Liver (tissue), 9 donors: Measurements from ENCODE around the gene COMMD7. TPM values are rescaled to one million over a fixed set of nuclear protein-coding genes. Genes with fewer than 3 reads are reported as not detected.

Experiments used
- DNase-seq: peaks from one replicate; pipeline ENCODE4 v3.0.0-alpha.2; 2017; ENCODE audit warnings: low spot score
- H3K27ac ChIP-seq, 2 donors: one replicate each; pipeline ENCODE4 v1.7.0; 2013; ENCODE audit warnings: inconsistent platforms in 2 of 2, low read length in 2 of 2, control low read depth in 1 of 2, low read depth in 1 of 2, mild to moderate bottlenecking in 1 of 2
- H3K27me3 ChIP-seq, 4 donors: one replicate each; pipeline versions ENCODE4 v1.6.1 to v1.7.0; 2013; ENCODE audit warnings: low read length in 3 of 4, inconsistent platforms in 1 of 4, mild to moderate bottlenecking in 1 of 4, moderate library complexity in 1 of 4; ENCODE audit not compliant: control insufficient read depth in 4 of 4, insufficient read depth in 4 of 4
- H3K36me3 ChIP-seq, 4 donors: one replicate each; pipeline versions ENCODE4 v1.6.1 to v1.7.0; 2013; ENCODE audit warnings: low read length in 3 of 4, mild to moderate bottlenecking in 3 of 4, low read depth in 1 of 4, moderate library complexity in 1 of 4; ENCODE audit not compliant: control insufficient read depth in 4 of 4, insufficient read depth in 3 of 4
- H3K4me1 ChIP-seq, 4 donors: one replicate each; pipeline versions ENCODE4 v1.6.1 to v1.7.0; 2013; ENCODE audit warnings: low read length in 3 of 4, mild to moderate bottlenecking in 3 of 4, moderate library complexity in 1 of 4; ENCODE audit not compliant: control insufficient read depth in 4 of 4, insufficient read depth in 4 of 4
- H3K4me3 ChIP-seq, 3 donors: one replicate each; pipeline versions ENCODE4 v1.6.1 to v1.7.0; 2013; ENCODE audit warnings: low read length in 3 of 3, control low read depth in 1 of 3, low read depth in 1 of 3, mild to moderate bottlenecking in 1 of 3
- H3K9ac ChIP-seq, 2 donors: one replicate each; pipeline ENCODE4 v1.7.0; 2013; ENCODE audit warnings: low read length in 2 of 2, mild to moderate bottlenecking in 2 of 2, moderate library complexity in 2 of 2, control low read depth in 1 of 2, low read depth in 1 of 2
- H3K9me3 ChIP-seq, 4 donors: one replicate each; pipeline versions ENCODE4 v1.6.1 to v1.7.0; 2013; ENCODE audit warnings: low read length in 3 of 4; ENCODE audit not compliant: control insufficient read depth in 4 of 4
- ATF3 ChIP-seq: IDR thresholded peaks from 2 replicates; pipeline ENCODE4 v1.6.1; 2016; ENCODE audit warnings: antibody characterized with exemption
- CTCF ChIP-seq: fragments of 150-350 bp; IDR thresholded peaks from 2 replicates; pipeline ENCODE4 v1.5.1; 2017; ENCODE audit warnings: improper control_type of control experiment, low read depth, low read length; ENCODE audit not compliant: missing input control
- EGR1 ChIP-seq, 2 donors: IDR thresholded peaks; 2 replicates each; pipeline ENCODE4 v1.6.1; 2016 to 2018; ENCODE audit warnings: antibody characterized with exemption in 2 of 2, low read depth in 2 of 2
- FOXA1 ChIP-seq: IDR thresholded peaks from 2 replicates; pipeline ENCODE4 v1.6.1; 2016; ENCODE audit warnings: antibody characterized with exemption
- FOXA2 ChIP-seq: IDR thresholded peaks from 2 replicates; pipeline ENCODE4 v1.6.1; 2016; ENCODE audit warnings: antibody characterized with exemption
- HNF4A ChIP-seq, 2 donors: conservative IDR thresholded peaks; 2 replicates each; pipeline ENCODE4 v1.6.1; 2016; ENCODE audit warnings: antibody characterized with exemption in 2 of 2, mild to moderate bottlenecking in 2 of 2
- HNF4G ChIP-seq: IDR thresholded peaks from 2 replicates; pipeline ENCODE4 v1.6.1; 2016; ENCODE audit warnings: antibody characterized with exemption
- JUND ChIP-seq, 2 donors: IDR thresholded peaks; 2 replicates each; pipeline ENCODE4 v1.6.1; 2016; ENCODE audit warnings: antibody characterized with exemption in 2 of 2
- NR2F2 ChIP-seq: IDR thresholded peaks from 2 replicates; pipeline ENCODE4 v1.6.1; 2016; ENCODE audit warnings: antibody characterized with exemption
- RAD21 ChIP-seq, 2 donors: IDR thresholded peaks; 2 replicates each; pipeline ENCODE4 v1.6.1; 2016; ENCODE audit warnings: antibody characterized with exemption in 2 of 2, mild to moderate bottlenecking in 2 of 2
- REST ChIP-seq: IDR thresholded peaks from 2 replicates; pipeline ENCODE4 v1.6.1; 2016; ENCODE audit warnings: antibody characterized with exemption, mild to moderate bottlenecking
- RXRA ChIP-seq, 2 donors: IDR thresholded peaks; 2 replicates each; pipeline ENCODE4 v1.6.1; 2017 to 2018; ENCODE audit warnings: antibody characterized with exemption in 2 of 2, mild to moderate bottlenecking in 1 of 2
- SP1 ChIP-seq: IDR thresholded peaks from 2 replicates; pipeline ENCODE4 v1.6.1; 2018; ENCODE audit warnings: antibody characterized with exemption, mild to moderate bottlenecking
- TAF1 ChIP-seq: conservative IDR thresholded peaks from 2 replicates; pipeline ENCODE4 v1.6.1; 2016; ENCODE audit warnings: antibody characterized with exemption, mild to moderate bottlenecking
- YY1 ChIP-seq: IDR thresholded peaks from 2 replicates; pipeline ENCODE4 v1.6.1; 2016; ENCODE audit warnings: antibody characterized with exemption, mild to moderate bottlenecking
- WGBS: extraction: QIAGEN DNeasy Blood & Tissue Kit; methylation state at CpG from one replicate; pipeline ENCODE4 v1.1.7; 2013; 5-methylcytosine and 5-hydroxymethylcytosine counted together
- polyA plus RNA-seq, 2 donors: library from polyadenylated mRNA; stranded (reverse) in 1 of 2; unstranded in 1 of 2; fragments of 200-250 nt in 1 of 2; fragments of >200 nt in 1 of 2; fragmentation: Nextera tagmentation in 1 of 2; extraction: Ambion mirVana in 1 of 2; gene quantifications; one replicate each; pipeline versions ENCODE4 v1.2.1 to v1.2.3, GENCODE V29; 2013 to 2015
- total RNA-seq, 2 donors: library from RNA; depleted of rRNA; stranded (reverse); fragments of >200 nt; gene quantifications; one replicate each; pipeline ENCODE4 v1.2.3, GENCODE V29; 2014
- TF ChIP-seq, protein P1 (sequence below): IDR thresholded peaks from 2 replicates; pipeline ENCODE4 v1.6.1; 2016; ENCODE audit warnings: antibody characterized with exemption
- TF ChIP-seq, protein P2 (sequence below): IDR thresholded peaks from 2 replicates; pipeline ENCODE4 v1.6.1; 2016; ENCODE audit warnings: antibody characterized with exemption
- donor health status: healthy.
- donor health status: healthy.
- donor health status: healthy.
- donor health status: healthy.
- donor health status: healthy.

Gene COMMD7
- total and polyA plus RNA-seq, 4 donors, result 8.3 to 42.7 (median 15.5) TPM

DNA sequence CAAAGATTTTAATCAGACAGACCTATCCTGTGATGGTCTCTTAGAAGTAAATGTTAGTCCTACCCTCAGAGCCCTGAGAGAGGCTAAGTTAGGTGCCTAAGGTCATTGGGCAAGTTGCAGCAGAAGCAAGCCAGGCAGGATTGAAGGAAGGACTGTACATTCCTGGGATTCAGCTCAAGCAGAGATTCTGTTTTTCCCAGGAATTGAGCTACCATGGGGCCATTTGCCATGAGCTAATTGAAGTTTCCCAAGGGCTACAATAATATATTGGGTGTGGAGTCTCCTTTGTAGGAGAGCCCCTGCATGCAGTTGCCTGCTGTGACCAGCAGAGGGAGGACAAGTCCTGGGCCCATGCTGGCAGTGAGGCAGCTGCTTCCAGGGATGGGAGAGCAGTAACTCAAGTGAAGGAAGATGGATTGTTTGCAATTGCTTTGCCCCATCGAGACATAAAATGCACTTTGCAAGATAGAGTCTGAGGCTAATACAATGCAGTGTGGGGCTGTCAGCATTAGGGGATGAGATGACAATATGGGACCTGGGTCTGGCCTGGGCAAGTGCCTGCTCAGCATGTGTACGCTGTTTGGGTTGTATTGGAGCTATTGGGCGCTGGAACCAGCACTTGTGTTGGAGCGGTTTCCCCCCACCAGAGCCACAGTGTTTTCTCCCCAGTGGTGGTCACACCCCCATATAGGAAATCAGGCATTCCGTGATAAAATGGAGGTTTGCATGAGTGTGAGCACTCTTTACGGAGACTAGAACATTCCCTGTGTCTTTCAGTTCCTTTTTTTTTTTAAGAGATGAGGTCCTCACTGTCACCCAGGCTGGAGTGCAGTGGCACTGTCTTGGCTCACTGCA is 46.9 kb upstream of the COMMD7 start:
- Histone ChIP-seq H3K27me3 (no peaks in the 10 kb centered on the region), H3K9me3 (no peaks in the 10 kb centered on the region), H3K9ac (no peak overlapping the region), H3K27ac (no peak overlapping the region), H3K4me1 (no peaks in the 10 kb centered on the region), H3K36me3 (no peaks in the 10 kb centered on the region), H3K4me3 (no peak overlapping the region)
- DNase-seq, result peak; percentile 72
- TF ChIP-seq CTCF (peak; percentile 98), EGR1 (IDR thresholded peaks at IDR 0.05; ENCODE audit: low read depth in 2 of 2) (no peak), HNF4A (conservative IDR thresholded peaks at IDR 0.05) (no peak), SP1 (no peak), YY1 (no peak), RAD21 (IDR thresholded peaks at IDR 0.05) (peak; percentile 93 to 96)
- TF ChIP-seq, protein P1, sequence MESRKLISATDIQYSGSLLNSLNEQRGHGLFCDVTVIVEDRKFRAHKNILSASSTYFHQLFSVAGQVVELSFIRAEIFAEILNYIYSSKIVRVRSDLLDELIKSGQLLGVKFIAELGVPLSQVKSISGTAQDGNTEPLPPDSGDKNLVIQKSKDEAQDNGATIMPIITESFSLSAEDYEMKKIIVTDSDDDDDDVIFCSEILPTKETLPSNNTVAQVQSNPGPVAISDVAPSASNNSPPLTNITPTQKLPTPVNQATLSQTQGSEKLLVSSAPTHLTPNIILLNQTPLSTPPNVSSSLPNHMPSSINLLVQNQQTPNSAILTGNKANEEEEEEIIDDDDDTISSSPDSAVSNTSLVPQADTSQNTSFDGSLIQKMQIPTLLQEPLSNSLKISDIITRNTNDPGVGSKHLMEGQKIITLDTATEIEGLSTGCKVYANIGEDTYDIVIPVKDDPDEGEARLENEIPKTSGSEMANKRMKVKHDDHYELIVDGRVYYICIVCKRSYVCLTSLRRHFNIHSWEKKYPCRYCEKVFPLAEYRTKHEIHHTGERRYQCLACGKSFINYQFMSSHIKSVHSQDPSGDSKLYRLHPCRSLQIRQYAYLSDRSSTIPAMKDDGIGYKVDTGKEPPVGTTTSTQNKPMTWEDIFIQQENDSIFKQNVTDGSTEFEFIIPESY, result no peak
- 69% methylated on average over 6 of the region's 6 CpGs for WGBS

- DNase-seq, result no peak
- Histone ChIP-seq H3K9ac (no peak overlapping the region), H3K4me3 (no peak overlapping the region), H3K27ac (no peak overlapping the region), H3K9me3 (no peaks in the 10 kb centered on the region), H3K36me3 (no peaks in the 10 kb centered on the region), H3K4me1 (no peaks in the 10 kb centered on the region), H3K27me3 (no peaks in the 10 kb centered on the region)
- TF ChIP-seq RXRA (IDR thresholded peaks at IDR 0.05) (no peak), FOXA1 (no peak), EGR1 (IDR thresholded peaks at IDR 0.05; ENCODE audit: low read depth in 2 of 2) (no peak), JUND (IDR thresholded peaks at IDR 0.05) (no peak), FOXA2 (no peak), HNF4A (conservative IDR thresholded peaks at IDR 0.05) (no peak), TAF1 (no peak), NR2F2 (no peak)
- 94% methylated on average over 16 of the region's 16 CpGs for WGBS
These were observed 43.9 kb upstream of the COMMD7 start for GRCh38 chr20:32787168-32787567.

- Histone ChIP-seq H3K4me3 (no peak overlapping the region), H3K27ac (no peak overlapping the region), H3K9ac (no peak overlapping the region), H3K27me3 (no peaks in the 10 kb centered on the region), H3K36me3 (no peaks in the 10 kb centered on the region), H3K9me3 (no peaks in the 10 kb centered on the region), H3K4me1 (no peaks in the 10 kb centered on the region)
- WGBS, result 96% methylated on average over 16 of the region's 16 CpGs
- no peak for DNase-seq
- TF ChIP-seq, protein P2, sequence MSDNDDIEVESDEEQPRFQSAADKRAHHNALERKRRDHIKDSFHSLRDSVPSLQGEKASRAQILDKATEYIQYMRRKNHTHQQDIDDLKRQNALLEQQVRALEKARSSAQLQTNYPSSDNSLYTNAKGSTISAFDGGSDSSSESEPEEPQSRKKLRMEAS, result no peak
- TF ChIP-seq RAD21 (IDR thresholded peaks at IDR 0.05) (no peak), JUND (IDR thresholded peaks at IDR 0.05) (no peak), EGR1 (IDR thresholded peaks at IDR 0.05; ENCODE audit: low read depth in 2 of 2) (no peak), REST (no peak), RXRA (IDR thresholded peaks at IDR 0.05) (no peak), YY1 (no peak), HNF4A (conservative IDR thresholded peaks at IDR 0.05) (no peak), FOXA2 (no peak), FOXA1 (no peak), ATF3 (no peak), HNF4G (no peak), NR2F2 (no peak), TAF1 (no peak)
These were observed 42.9 kb upstream of the COMMD7 start for GRCh38 chr20:32786059-32786760.
